WTC11 (cell line): ENCODE data around the gene SOX18. TPM values are rescaled to one million over a fixed set of nuclear protein-coding genes. Genes with fewer than 3 reads are reported as not detected.

Experiments
- ATAC-seq: fragments of 200-7000 bp; cut with Tn5 transposase; 2 replicates; pipeline ENCODE4 v1.10.0; 2021; ENCODE audit warnings: mild to moderate bottlenecking, moderate library complexity
- CTCF ChIA-PET: fragments of 300-600 bp; sonication (Branson Sonifier 250); formaldehyde crosslinking; loops from one replicate; lab custom pipeline; 2021; ENCODE audit warnings: antibody characterized with exemption; lab: Charles Lee
- POLR2A ChIA-PET: fragments of 350-600 bp; sonication (Branson Sonifier 250); formaldehyde crosslinking; loops from one replicate; lab custom pipeline; 2021; ENCODE audit warnings: antibody characterized with exemption; lab: Charles Lee
- DNase-seq: peaks from one replicate; pipeline ENCODE4 v3.0.0; 2021; ENCODE audit warnings: low spot score
- H3K27ac Mint-ChIP-seq: 2 replicates; pipeline ENCODE4 v1.8.0; 2021; ENCODE audit warnings: mixed read lengths
- H3K27me3 Mint-ChIP-seq: 2 replicates; pipeline ENCODE4 v1.8.0; 2021; ENCODE audit warnings: low read depth, mild to moderate bottlenecking, moderate library complexity, mixed read lengths
- H3K36me3 Mint-ChIP-seq: 2 replicates; pipeline ENCODE4 v1.8.0; 2021; ENCODE audit warnings: mixed read lengths
- H3K4me1 Mint-ChIP-seq: 2 replicates; pipeline ENCODE4 v1.8.0; 2022; ENCODE audit warnings: mixed read lengths
- H3K4me3 Mint-ChIP-seq: 2 replicates; pipeline ENCODE4 v1.8.0; 2021; ENCODE audit warnings: mild to moderate bottlenecking, moderate library complexity, mixed read lengths
- H3K9me3 Mint-ChIP-seq: 2 replicates; pipeline ENCODE4 v1.8.0; 2021; ENCODE audit warnings: mixed read lengths
- IRF2 ChIP-seq: sonication (generic); formaldehyde crosslinking; IDR thresholded peaks from 2 replicates; pipeline ENCODE4 v1.8.0; 2022; ENCODE audit warnings: low read depth, missing genetic modification reagents, borderline replicate concordance
- JUN ChIP-seq: sonication (generic); formaldehyde crosslinking; IDR thresholded peaks from 2 replicates; pipeline ENCODE4 v1.8.0; 2023; ENCODE audit warnings: mild to moderate bottlenecking, missing genetic modification reagents
- PRDM15 ChIP-seq: sonication (generic); formaldehyde crosslinking; IDR thresholded peaks from 2 replicates; pipeline ENCODE4 v1.8.0; 2022; ENCODE audit warnings: missing genetic modification reagents
- TCF7 ChIP-seq: sonication (generic); formaldehyde crosslinking; IDR thresholded peaks from 2 replicates; pipeline ENCODE4 v1.8.0; 2022; ENCODE audit warnings: mild to moderate bottlenecking, low read depth, missing genetic modification reagents, moderate library complexity
- TEAD1 ChIP-seq: sonication (generic); formaldehyde crosslinking; IDR thresholded peaks from 2 replicates; pipeline ENCODE4 v1.8.0; 2022; ENCODE audit warnings: mild to moderate bottlenecking, missing genetic modification reagents
- USF1 ChIP-seq: sonication (generic); formaldehyde crosslinking; IDR thresholded peaks from 2 replicates; pipeline ENCODE4 v1.8.0; 2022; ENCODE audit warnings: mild to moderate bottlenecking, missing genetic modification reagents
- ZNF219 ChIP-seq: sonication (generic); formaldehyde crosslinking; IDR thresholded peaks from 2 replicates; pipeline ENCODE4 v1.8.0; 2023; ENCODE audit warnings: missing genetic modification reagents, mild to moderate bottlenecking, borderline replicate concordance
- ZNF532 ChIP-seq: fragments of 250-450 bp; sonication (Bioruptor Pico); IDR thresholded peaks from 2 replicates; pipeline ENCODE4 v1.9.0; 2021; ENCODE audit warnings: mild to moderate bottlenecking, borderline replicate concordance
- total RNA-seq: library from RNA; stranded (reverse); gene quantifications from 3 replicates; pipeline ENCODE4 v1.2.3, GENCODE V29; 2021
- TF ChIP-seq, protein P1 (sequence below): sonication (generic); formaldehyde crosslinking; IDR thresholded peaks from 2 replicates; pipeline ENCODE4 v1.8.1; 2023; ENCODE audit warnings: mild to moderate bottlenecking, missing genetic modification reagents, moderate library complexity
- TF ChIP-seq, protein P2 (sequence below): fragments of 250-450 bp; sonication (Bioruptor Pico); conservative IDR thresholded peaks from 2 replicates; pipeline ENCODE4 v1.9.0; 2021; ENCODE audit warnings: mild to moderate bottlenecking
- TF ChIP-seq, protein P3 (sequence below): sonication (generic); formaldehyde crosslinking; IDR thresholded peaks from 2 replicates; pipeline ENCODE4 v1.8.1; 2022; ENCODE audit warnings: low read depth, missing genetic modification reagents, borderline replicate concordance
- TF ChIP-seq, protein P4 (sequence below): sonication (generic); formaldehyde crosslinking; IDR thresholded peaks from 2 replicates; pipeline ENCODE4 v1.8.1; 2023; ENCODE audit warnings: mild to moderate bottlenecking, missing genetic modification reagents, borderline replicate concordance

The SOX18 gene
- total RNA-seq, 1 experiment from 2014 or later, result 0.81 TPM

GRCh38 chr20:64082820-64083377 is 33.5 kb upstream of the SOX18 start:
- Mint-ChIP-seq H3K27ac (no peak overlapping the region), H3K36me3 (no peaks in the 10 kb centered on the region), H3K27me3 (peaks cover 54% of the 10 kb centered on the region), H3K9me3 (0 out of 2 replicates have a peak, but pooled peaks cover 3% of the 10 kb centered on the region), H3K4me3 (peak overlapping the region; percentile 63), H3K4me1 (peaks cover 30% of the 10 kb centered on the region)
- ChIA-PET POLR2A (interaction anchor here (1.0 kb wide), 1 partner anchor 38 kb away, joined by 3 read pairs; no protein-coding TSS in a partner anchor), CTCF (interaction anchor here (1.0 to 5.6 kb wide), 27 partner anchors 9 to 500 kb away, joined by 3 to 119 read pairs (median 7); partner anchors contain the start of genes C20orf204, PCMTD2, PRPF6 and SAMD10)
- TF ChIP-seq JUN (CRISPR knock-in tag), result no peak
- TF ChIP-seq ZNF219, result no peak
- no peak for TF ChIP-seq TCF7 (CRISPR knock-in tag)
- no peak for TF ChIP-seq USF1
- TF ChIP-seq, protein P1, sequence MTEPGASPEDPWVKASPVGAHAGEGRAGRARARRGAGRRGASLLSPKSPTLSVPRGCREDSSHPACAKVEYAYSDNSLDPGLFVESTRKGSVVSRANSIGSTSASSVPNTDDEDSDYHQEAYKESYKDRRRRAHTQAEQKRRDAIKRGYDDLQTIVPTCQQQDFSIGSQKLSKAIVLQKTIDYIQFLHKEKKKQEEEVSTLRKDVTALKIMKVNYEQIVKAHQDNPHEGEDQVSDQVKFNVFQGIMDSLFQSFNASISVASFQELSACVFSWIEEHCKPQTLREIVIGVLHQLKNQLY (CRISPR knock-in tag), result no peak
- TF ChIP-seq, protein P2, sequence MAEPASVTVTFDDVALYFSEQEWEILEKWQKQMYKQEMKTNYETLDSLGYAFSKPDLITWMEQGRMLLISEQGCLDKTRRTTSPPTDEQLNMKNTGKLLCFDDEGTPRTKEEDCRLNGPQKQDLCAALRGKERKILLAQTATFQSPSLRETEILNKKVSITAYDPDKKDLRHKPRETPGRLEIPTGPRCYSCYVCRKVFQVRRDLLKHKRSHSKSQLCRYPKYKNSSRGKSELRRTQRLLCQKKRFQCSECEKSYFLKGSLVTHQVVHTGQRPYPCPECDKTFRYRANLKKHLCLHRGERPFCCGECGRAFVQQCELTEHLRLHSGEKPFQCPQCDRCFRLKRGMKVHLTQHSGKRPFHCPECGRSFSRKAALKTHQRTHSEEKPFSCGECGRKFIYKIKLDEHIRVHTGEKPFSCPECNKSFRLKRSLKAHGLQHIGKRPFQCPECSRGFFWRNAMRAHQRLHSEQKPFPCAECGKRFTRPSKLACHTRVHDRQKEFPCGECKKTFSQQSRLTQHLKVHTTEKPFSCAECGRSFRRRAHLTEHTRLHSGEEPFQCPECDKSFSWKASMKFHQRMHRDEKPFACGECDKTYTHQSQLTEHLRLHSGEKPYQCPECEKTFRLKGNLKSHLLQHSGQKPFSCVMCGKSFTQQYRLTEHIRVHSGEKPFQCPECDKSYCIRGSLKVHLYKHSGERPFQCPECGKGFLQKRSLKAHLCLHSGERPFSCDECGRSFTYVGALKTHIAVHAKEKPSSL, result no peak
- TF ChIP-seq ZNF532, result no peak
- TF ChIP-seq, protein P3, sequence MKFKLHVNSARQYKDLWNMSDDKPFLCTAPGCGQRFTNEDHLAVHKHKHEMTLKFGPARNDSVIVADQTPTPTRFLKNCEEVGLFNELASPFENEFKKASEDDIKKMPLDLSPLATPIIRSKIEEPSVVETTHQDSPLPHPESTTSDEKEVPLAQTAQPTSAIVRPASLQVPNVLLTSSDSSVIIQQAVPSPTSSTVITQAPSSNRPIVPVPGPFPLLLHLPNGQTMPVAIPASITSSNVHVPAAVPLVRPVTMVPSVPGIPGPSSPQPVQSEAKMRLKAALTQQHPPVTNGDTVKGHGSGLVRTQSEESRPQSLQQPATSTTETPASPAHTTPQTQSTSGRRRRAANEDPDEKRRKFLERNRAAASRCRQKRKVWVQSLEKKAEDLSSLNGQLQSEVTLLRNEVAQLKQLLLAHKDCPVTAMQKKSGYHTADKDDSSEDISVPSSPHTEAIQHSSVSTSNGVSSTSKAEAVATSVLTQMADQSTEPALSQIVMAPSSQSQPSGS, result no peak
- TF ChIP-seq TEAD1 (CRISPR knock-in tag), result no peak
- no peak for TF ChIP-seq IRF2 (CRISPR knock-in tag)
- no peak for ATAC-seq
- DNase-seq, result no peak

- peak overlapping the region; percentile 55 for H3K4me3 Mint-ChIP-seq
- POLR2A ChIA-PET, result no interaction called here
- ATAC-seq (peak; percentile 7; the same call in 1 of the 2 replicates), DNase-seq (peak; percentile 45)
- H3K36me3 Mint-ChIP-seq, result no peaks in the 10 kb centered on the region
- H3K27me3 Mint-ChIP-seq, result peaks cover 54% of the 10 kb centered on the region
- TF ChIP-seq, protein P4, sequence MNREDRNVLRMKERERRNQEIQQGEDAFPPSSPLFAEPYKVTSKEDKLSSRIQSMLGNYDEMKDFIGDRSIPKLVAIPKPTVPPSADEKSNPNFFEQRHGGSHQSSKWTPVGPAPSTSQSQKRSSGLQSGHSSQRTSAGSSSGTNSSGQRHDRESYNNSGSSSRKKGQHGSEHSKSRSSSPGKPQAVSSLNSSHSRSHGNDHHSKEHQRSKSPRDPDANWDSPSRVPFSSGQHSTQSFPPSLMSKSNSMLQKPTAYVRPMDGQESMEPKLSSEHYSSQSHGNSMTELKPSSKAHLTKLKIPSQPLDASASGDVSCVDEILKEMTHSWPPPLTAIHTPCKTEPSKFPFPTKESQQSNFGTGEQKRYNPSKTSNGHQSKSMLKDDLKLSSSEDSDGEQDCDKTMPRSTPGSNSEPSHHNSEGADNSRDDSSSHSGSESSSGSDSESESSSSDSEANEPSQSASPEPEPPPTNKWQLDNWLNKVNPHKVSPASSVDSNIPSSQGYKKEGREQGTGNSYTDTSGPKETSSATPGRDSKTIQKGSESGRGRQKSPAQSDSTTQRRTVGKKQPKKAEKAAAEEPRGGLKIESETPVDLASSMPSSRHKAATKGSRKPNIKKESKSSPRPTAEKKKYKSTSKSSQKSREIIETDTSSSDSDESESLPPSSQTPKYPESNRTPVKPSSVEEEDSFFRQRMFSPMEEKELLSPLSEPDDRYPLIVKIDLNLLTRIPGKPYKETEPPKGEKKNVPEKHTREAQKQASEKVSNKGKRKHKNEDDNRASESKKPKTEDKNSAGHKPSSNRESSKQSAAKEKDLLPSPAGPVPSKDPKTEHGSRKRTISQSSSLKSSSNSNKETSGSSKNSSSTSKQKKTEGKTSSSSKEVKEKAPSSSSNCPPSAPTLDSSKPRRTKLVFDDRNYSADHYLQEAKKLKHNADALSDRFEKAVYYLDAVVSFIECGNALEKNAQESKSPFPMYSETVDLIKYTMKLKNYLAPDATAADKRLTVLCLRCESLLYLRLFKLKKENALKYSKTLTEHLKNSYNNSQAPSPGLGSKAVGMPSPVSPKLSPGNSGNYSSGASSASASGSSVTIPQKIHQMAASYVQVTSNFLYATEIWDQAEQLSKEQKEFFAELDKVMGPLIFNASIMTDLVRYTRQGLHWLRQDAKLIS, result no peak
- peak; percentile 82 for TF ChIP-seq PRDM15 (CRISPR knock-in tag)
- TF ChIP-seq USF1, result 0 out of 2 replicates have a peak, but pooled peaks have one; percentile 15
- TF ChIP-seq, all 79 proteins: peak for 2
- Mint-ChIP-seq H3K9me3 (no peaks in the 10 kb centered on the region), H3K4me1 (peaks cover 30% of the 10 kb centered on the region), H3K27ac (no peak overlapping the region)
- CTCF ChIA-PET, result interaction anchor here (1.1 to 5.6 kb wide), 9 partner anchors 19 to 141 kb away, joined by 4 to 119 read pairs (median 17); partner anchors contain the start of genes C20orf204, PRPF6 and SAMD10
Observed at GRCh38 chr20:64082126-64082731, 32.8 kb upstream of the SOX18 start.
